ENCODE results near the gene KDELR1.

DNA sequence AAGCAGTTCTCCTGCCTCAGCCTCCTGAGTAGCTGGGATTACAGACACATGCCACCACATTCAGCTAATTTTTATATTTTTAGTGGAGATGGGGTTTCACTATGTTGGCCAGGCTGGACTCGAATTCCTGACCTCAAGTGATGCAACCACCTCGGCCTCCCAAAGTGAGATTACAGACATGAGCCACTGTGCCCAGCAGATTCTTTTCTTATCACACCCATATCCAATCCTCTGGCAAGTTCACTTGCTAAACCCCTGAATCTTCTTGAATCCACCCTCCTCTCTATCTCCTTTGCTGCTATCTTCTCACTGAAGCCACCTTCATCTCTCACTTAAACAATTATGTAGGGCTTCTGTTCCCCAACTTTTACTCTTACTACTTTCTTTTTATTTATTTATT lies 45.2 kb downstream of the KDELR1 start:
- TF ChIP-seq CSDC2 (CRISPR knock-in tag; IDR thresholded peaks at IDR 0.05) (no peak), ZFP3 (CRISPR knock-in tag; IDR thresholded peaks at IDR 0.05) (no peak), ESRRG (CRISPR knock-in tag; IDR thresholded peaks at IDR 0.05) (no peak), TOX (CRISPR knock-in tag; IDR thresholded peaks at IDR 0.05; ENCODE audit: borderline replicate concordance) (no peak), ISL1 (CRISPR knock-in tag; IDR thresholded peaks at IDR 0.05) (no peak), TSHZ2 (CRISPR knock-in tag; IDR thresholded peaks at IDR 0.05) (no peak), TCF4 (CRISPR knock-in tag; IDR thresholded peaks at IDR 0.05; ENCODE audit: borderline replicate concordance) (no peak), OSR1 (CRISPR knock-in tag; IDR thresholded peaks at IDR 0.05) (no peak), ZFP30 (CRISPR knock-in tag; IDR thresholded peaks at IDR 0.05) (no peak), ZNF8 (CRISPR knock-in tag; IDR thresholded peaks at IDR 0.05) (no peak)
- TF ChIP-seq, protein P1, sequence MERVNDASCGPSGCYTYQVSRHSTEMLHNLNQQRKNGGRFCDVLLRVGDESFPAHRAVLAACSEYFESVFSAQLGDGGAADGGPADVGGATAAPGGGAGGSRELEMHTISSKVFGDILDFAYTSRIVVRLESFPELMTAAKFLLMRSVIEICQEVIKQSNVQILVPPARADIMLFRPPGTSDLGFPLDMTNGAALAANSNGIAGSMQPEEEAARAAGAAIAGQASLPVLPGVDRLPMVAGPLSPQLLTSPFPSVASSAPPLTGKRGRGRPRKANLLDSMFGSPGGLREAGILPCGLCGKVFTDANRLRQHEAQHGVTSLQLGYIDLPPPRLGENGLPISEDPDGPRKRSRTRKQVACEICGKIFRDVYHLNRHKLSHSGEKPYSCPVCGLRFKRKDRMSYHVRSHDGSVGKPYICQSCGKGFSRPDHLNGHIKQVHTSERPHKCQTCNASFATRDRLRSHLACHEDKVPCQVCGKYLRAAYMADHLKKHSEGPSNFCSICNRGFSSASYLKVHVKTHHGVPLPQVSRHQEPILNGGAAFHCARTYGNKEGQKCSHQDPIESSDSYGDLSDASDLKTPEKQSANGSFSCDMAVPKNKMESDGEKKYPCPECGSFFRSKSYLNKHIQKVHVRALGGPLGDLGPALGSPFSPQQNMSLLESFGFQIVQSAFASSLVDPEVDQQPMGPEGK (CRISPR knock-in tag; IDR thresholded peaks at IDR 0.05; ENCODE audit: borderline replicate concordance): no peak
